Renal cortical epithelial cell (primary cell): Measurements from ENCODE around the gene TMEM158. TPM values are rescaled to one million over a fixed set of nuclear protein-coding genes. Genes with fewer than 3 reads are reported as not detected.
A peak's percentile ranks its signal among the peaks of the same experiment; 100 is the strongest.

ENCODE experiments used
- DNase-seq: peaks from one replicate; pipeline ENCODE4 v3.0.0-alpha.2; 2011; ENCODE audit warnings: low read depth
- total RNA-seq: library from RNA; depleted of rRNA; stranded (reverse); fragments of >200 nt; gene quantifications from 2 replicates; pipeline ENCODE4 v1.2.3, GENCODE V29; 2014

The TMEM158 gene
- 0.35 and 6.9 TPM in 2 replicates for total RNA-seq

- DNase-seq = no peak
These were observed at the start of gene TMEM158 for GRCh38 chr3:45226206-45226915. Gene TMEM158 (minus strand): TSS chr3:45226287. CDS start chr3:45226027, 260 bp downstream.

GRCh38 chr3:45275006-45275704 is 49.1 kb upstream of the TMEM158 start:
- DNase-seq = no peak

- DNase-seq = no peak
These were observed 47.8 kb upstream of the TMEM158 start for GRCh38 chr3:45273681-45274515.

- no peak for DNase-seq
These were observed 46.9 kb upstream of the TMEM158 start for GRCh38 chr3:45272828-45273470.

- no peak for DNase-seq
These were observed 46.1 kb upstream of the TMEM158 start for GRCh38 chr3:45272032-45272810.

- DNase-seq = no peak
These were observed 43.9 kb upstream of the TMEM158 start for GRCh38 chr3:45269952-45270351.

- no peak for DNase-seq
These were observed 41.0 kb upstream of the TMEM158 start for GRCh38 chr3:45267097-45267496.

- no peak for DNase-seq
These were observed 35.4 kb upstream of the TMEM158 start for GRCh38 chr3:45261333-45262110.

GRCh38 chr3:45259133-45259532 is 33.0 kb upstream of the TMEM158 start:
- DNase-seq = no peak

GRCh38 chr3:45258317-45258716 is 32.2 kb upstream of the TMEM158 start:
- no peak for DNase-seq

GRCh38 chr3:45253316-45253715 is 27.2 kb upstream of the TMEM158 start:
- no peak for DNase-seq

- DNase-seq = peak; percentile 7
These were observed 26.7 kb upstream of the TMEM158 start for GRCh38 chr3:45252826-45253225.

GRCh38 chr3:45249391-45249790 is 23.3 kb upstream of the TMEM158 start:
- DNase-seq = no peak

GRCh38 chr3:45246241-45246640 is 20.2 kb upstream of the TMEM158 start:
- DNase-seq = no peak

- DNase-seq = no peak
These were observed 18.3 kb upstream of the TMEM158 start for GRCh38 chr3:45244356-45244755.

GRCh38 chr3:45241206-45241605 is 15.1 kb upstream of the TMEM158 start:
- no peak for DNase-seq

GRCh38 chr3:45240292-45240691 is 14.2 kb upstream of the TMEM158 start:
- DNase-seq = no peak

GRCh38 chr3:45239254-45239653 is 13.2 kb upstream of the TMEM158 start:
- no peak for DNase-seq

- no peak for DNase-seq
These were observed 10.9 kb upstream of the TMEM158 start for GRCh38 chr3:45236964-45237363.

GRCh38 chr3:45235409-45235808 is 9.3 kb upstream of the TMEM158 start:
- no peak for DNase-seq
